Neuron (in vitro differentiated cells): ENCODE results near the gene SNTG2.

Experiments
- H2AFZ ChIP-seq: one replicate; pipeline ENCODE4 v1.6.1; 2013; ENCODE audit warnings: low read depth, mild to moderate bottlenecking, inconsistent platforms, low read length, moderate library complexity
- H3K27me3 ChIP-seq: one replicate; pipeline ENCODE4 v1.6.1; 2013; ENCODE audit warnings: low read length; ENCODE audit not compliant: insufficient read depth
- H3K36me3 ChIP-seq: one replicate; pipeline ENCODE4 v1.6.1; 2013; ENCODE audit warnings: low read length; ENCODE audit not compliant: insufficient read depth
- H3K4me1 ChIP-seq: one replicate; pipeline ENCODE4 v1.6.1; 2013; ENCODE audit warnings: low read length; ENCODE audit not compliant: insufficient read depth
- H3K4me3 ChIP-seq: 2 replicates; pipeline ENCODE4 v1.5.1; 2013; ENCODE audit warnings: mild to moderate bottlenecking, low read length, moderate library complexity
- H3K9me3 ChIP-seq: one replicate; pipeline ENCODE4 v1.6.1; 2013; ENCODE audit warnings: low read length

Gene SNTG2

GRCh38 chr2:1004398-1004797, 53.7 kb downstream of the SNTG2 start:
- Histone ChIP-seq H3K9me3 (no peaks in the 10 kb centered on the region), H2AFZ (no peak overlapping the region), H3K36me3 (no peaks in the 10 kb centered on the region), H3K4me3 (no peak overlapping the region), H3K27me3 (no peaks in the 10 kb centered on the region), H3K4me1 (peaks cover under 1% of the 10 kb centered on the region)

GRCh38 chr2:1010415-1010930, 59.8 kb downstream of the SNTG2 start:
- Histone ChIP-seq H3K4me3 (no peak overlapping the region), H2AFZ (no peak overlapping the region), H3K36me3 (no peaks in the 10 kb centered on the region), H3K4me1 (peaks cover 22% of the 10 kb centered on the region), H3K9me3 (no peaks in the 10 kb centered on the region), H3K27me3 (no peaks in the 10 kb centered on the region)

- no peak overlapping the region for H3K4me3 ChIP-seq
- H3K4me1 ChIP-seq: peaks cover 22% of the 10 kb centered on the region
- H3K27me3 ChIP-seq: no peaks in the 10 kb centered on the region
- no peaks in the 10 kb centered on the region for H3K36me3 ChIP-seq
- no peak overlapping the region for H2AFZ ChIP-seq
- H3K9me3 ChIP-seq: no peaks in the 10 kb centered on the region
These were observed 60.4 kb downstream of the SNTG2 start for GRCh38 chr2:1011006-1011405.

- Histone ChIP-seq H3K36me3 (no peaks in the 10 kb centered on the region), H3K4me3 (no peak overlapping the region), H3K4me1 (peaks cover 22% of the 10 kb centered on the region), H3K27me3 (no peaks in the 10 kb centered on the region), H3K9me3 (no peaks in the 10 kb centered on the region), H2AFZ (no peak overlapping the region)
These were observed 61.3 kb downstream of the SNTG2 start for GRCh38 chr2:1011985-1012384.

- H3K9me3 ChIP-seq: no peaks in the 10 kb centered on the region
- no peaks in the 10 kb centered on the region for H3K27me3 ChIP-seq
- no peak overlapping the region for H3K4me3 ChIP-seq
- no peak overlapping the region for H2AFZ ChIP-seq
- peaks cover 17% of the 10 kb centered on the region for H3K4me1 ChIP-seq
- H3K36me3 ChIP-seq: no peaks in the 10 kb centered on the region
These were observed 64.2 kb downstream of the SNTG2 start for GRCh38 chr2:1014802-1015201.

- H2AFZ ChIP-seq: no peak overlapping the region
- no peaks in the 10 kb centered on the region for H3K27me3 ChIP-seq
- peaks cover under 1% of the 10 kb centered on the region for H3K4me1 ChIP-seq
- no peaks in the 10 kb centered on the region for H3K9me3 ChIP-seq
- no peak overlapping the region for H3K4me3 ChIP-seq
- no peaks in the 10 kb centered on the region for H3K36me3 ChIP-seq
These were observed 65.9 kb downstream of the SNTG2 start for GRCh38 chr2:1016500-1016899.

- no peak overlapping the region for H2AFZ ChIP-seq
- no peaks in the 10 kb centered on the region for H3K27me3 ChIP-seq
- no peak overlapping the region for H3K4me3 ChIP-seq
- no peaks in the 10 kb centered on the region for H3K9me3 ChIP-seq
- no peaks in the 10 kb centered on the region for H3K36me3 ChIP-seq
- no peaks in the 10 kb centered on the region for H3K4me1 ChIP-seq
These were observed 67.2 kb downstream of the SNTG2 start for GRCh38 chr2:1017827-1018226.

- Histone ChIP-seq H3K4me3 (no peak overlapping the region), H3K4me1 (no peaks in the 10 kb centered on the region), H3K36me3 (no peaks in the 10 kb centered on the region)
These were observed 69.6 kb downstream of the SNTG2 start for GRCh38 chr2:1020206-1020605.

GRCh38 chr2:1022178-1022577, 71.5 kb downstream of the SNTG2 start:
- Histone ChIP-seq H3K36me3 (no peaks in the 10 kb centered on the region), H3K9me3 (no peaks in the 10 kb centered on the region), H3K4me1 (no peaks in the 10 kb centered on the region), H3K27me3 (no peaks in the 10 kb centered on the region), H3K4me3 (no peak overlapping the region), H2AFZ (no peak overlapping the region)

More at GRCh38 chr2:1020206-1020605, 69.6 kb downstream of the SNTG2 start:
- H3K27me3 ChIP-seq: no peaks in the 10 kb centered on the region
- H2AFZ ChIP-seq: no peak overlapping the region
- H3K9me3 ChIP-seq: no peaks in the 10 kb centered on the region

GRCh38 chr2:1024981-1025380, 74.3 kb downstream of the SNTG2 start:
- no peaks in the 10 kb centered on the region for H3K36me3 ChIP-seq
- no peak overlapping the region for H3K4me3 ChIP-seq
- H3K4me1 ChIP-seq: no peaks in the 10 kb centered on the region
- H3K27me3 ChIP-seq: no peaks in the 10 kb centered on the region
- no peaks in the 10 kb centered on the region for H3K9me3 ChIP-seq
- H2AFZ ChIP-seq: no peak overlapping the region

GRCh38 chr2:1026141-1026540, 75.5 kb downstream of the SNTG2 start:
- Histone ChIP-seq H3K36me3 (no peaks in the 10 kb centered on the region), H3K9me3 (no peaks in the 10 kb centered on the region), H2AFZ (no peak overlapping the region), H3K27me3 (peaks cover 4% of the 10 kb centered on the region), H3K4me1 (no peaks in the 10 kb centered on the region), H3K4me3 (no peak overlapping the region)

GRCh38 chr2:1028831-1029230, 78.2 kb downstream of the SNTG2 start:
- no peak overlapping the region for H2AFZ ChIP-seq
- H3K9me3 ChIP-seq: no peaks in the 10 kb centered on the region
- H3K36me3 ChIP-seq: no peaks in the 10 kb centered on the region
- H3K27me3 ChIP-seq: peaks cover 4% of the 10 kb centered on the region
- H3K4me3 ChIP-seq: no peak overlapping the region
- H3K4me1 ChIP-seq: no peaks in the 10 kb centered on the region

- Histone ChIP-seq H3K36me3 (no peaks in the 10 kb centered on the region), H3K9me3 (no peaks in the 10 kb centered on the region), H3K4me3 (no peak overlapping the region), H3K4me1 (no peaks in the 10 kb centered on the region), H2AFZ (no peak overlapping the region), H3K27me3 (peaks cover 4% of the 10 kb centered on the region)
These were observed 81.4 kb downstream of the SNTG2 start for GRCh38 chr2:1032030-1032429.

- H3K36me3 ChIP-seq: no peaks in the 10 kb centered on the region
- peaks cover 4% of the 10 kb centered on the region for H3K27me3 ChIP-seq
- no peaks in the 10 kb centered on the region for H3K9me3 ChIP-seq
- no peak overlapping the region for H3K4me3 ChIP-seq
- H3K4me1 ChIP-seq: no peaks in the 10 kb centered on the region
- H2AFZ ChIP-seq: no peak overlapping the region
These were observed 82.4 kb downstream of the SNTG2 start for GRCh38 chr2:1033069-1033468.
